Measurements from ENCODE around the gene RRP9.
"Not testable (repeated sequence)": the region's sequence is repeated elsewhere in the genome, so short reads cannot be mapped to it uniquely, and the experiment has no call there.

GRCh38 chr3:51902361-51902760 is 39.3 kb downstream of the RRP9 start:
- not testable (repeated sequence) for TF ChIP-seq CTCF (conservative IDR thresholded peaks at IDR 0.05; ENCODE audit: low read length); EZH2phosphoT487 (IDR thresholded peaks at IDR 0.05; ENCODE audit: borderline replicate concordance)

Measured in Loucy (cell line).